GM19238 (cell line): ENCODE measurements around the gene ARVCF.
A peak's percentile ranks its signal among the peaks of the same experiment; 100 is the strongest.

ENCODE experiments used
- DNase-seq: peaks from one replicate; pipeline ENCODE4 v3.0.0; 2011; ENCODE audit warnings: low spot score; ENCODE audit not compliant: insufficient read length

The ARVCF gene

DNA sequence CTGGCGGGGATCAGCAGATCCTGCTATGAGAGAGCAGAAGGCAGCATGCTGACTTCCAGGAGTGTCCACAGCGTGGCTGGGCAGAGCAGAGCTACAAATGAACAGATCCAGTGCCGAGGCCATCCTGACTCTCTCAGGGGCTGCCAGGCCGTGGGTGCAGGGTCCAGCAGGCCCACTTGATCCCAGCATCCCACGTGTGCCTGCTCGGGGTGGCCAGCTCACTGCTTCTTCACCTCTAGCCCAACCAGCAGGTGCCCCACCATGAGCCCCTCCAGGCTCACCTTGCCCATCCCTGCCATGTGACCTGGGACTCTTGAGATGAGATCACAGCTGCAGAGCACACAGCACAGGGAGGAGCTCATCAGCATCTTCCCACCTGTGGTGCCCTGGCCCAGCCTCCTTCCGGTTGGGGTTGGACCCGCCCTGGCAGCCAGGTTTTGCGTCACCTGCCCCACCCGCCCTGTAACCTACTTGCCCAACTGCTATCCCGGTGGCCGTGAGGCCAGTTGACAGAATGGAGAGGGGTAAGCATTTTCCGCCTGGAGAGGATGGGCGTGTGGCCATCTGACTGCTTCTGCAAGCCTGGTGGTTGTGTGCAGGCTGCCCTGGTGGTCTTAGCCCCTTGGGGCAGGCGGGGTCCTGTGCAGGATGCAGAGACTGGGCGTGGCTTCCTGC is 15.2 kb upstream of the ARVCF start:
- DNase-seq, result no peak

GRCh38 chr22:20029550-20030225 is 13.1 kb upstream of the ARVCF start:
- no peak for DNase-seq

DNA sequence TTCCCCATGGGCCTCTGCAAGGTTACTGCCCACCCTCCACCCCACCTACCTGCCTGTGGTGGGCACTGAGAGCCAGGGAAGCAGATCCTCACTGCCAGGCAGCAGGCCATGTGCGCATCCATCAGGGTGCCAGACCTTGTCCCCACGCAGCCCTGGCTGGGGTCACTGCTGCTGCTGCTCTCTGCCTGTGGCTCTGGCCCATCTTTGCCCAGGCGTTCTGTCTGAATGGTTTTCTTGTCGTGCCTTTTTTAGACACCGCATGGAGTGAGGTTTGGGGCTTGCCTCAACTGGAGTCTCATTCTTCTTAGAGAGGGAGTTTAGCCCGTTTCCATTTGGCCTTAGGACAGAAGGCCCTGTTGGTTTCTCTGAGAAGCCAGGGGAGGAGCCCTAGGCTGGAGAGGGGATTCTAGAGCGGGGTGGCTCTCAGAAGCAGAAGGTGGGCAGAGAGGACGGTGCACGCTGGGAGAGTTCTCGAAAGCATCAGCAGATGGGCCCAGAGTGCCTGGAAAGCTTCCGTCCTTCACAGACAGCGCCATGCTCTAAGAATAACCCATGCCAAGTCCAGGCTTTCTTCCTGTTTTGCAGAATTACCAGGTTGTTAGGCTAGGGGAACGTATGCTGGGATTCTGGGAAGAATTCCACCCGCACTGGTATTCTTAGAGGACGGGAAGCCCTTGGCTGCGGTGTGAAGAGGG is 12.4 kb upstream of the ARVCF start:
- DNase-seq, result no peak

DNA sequence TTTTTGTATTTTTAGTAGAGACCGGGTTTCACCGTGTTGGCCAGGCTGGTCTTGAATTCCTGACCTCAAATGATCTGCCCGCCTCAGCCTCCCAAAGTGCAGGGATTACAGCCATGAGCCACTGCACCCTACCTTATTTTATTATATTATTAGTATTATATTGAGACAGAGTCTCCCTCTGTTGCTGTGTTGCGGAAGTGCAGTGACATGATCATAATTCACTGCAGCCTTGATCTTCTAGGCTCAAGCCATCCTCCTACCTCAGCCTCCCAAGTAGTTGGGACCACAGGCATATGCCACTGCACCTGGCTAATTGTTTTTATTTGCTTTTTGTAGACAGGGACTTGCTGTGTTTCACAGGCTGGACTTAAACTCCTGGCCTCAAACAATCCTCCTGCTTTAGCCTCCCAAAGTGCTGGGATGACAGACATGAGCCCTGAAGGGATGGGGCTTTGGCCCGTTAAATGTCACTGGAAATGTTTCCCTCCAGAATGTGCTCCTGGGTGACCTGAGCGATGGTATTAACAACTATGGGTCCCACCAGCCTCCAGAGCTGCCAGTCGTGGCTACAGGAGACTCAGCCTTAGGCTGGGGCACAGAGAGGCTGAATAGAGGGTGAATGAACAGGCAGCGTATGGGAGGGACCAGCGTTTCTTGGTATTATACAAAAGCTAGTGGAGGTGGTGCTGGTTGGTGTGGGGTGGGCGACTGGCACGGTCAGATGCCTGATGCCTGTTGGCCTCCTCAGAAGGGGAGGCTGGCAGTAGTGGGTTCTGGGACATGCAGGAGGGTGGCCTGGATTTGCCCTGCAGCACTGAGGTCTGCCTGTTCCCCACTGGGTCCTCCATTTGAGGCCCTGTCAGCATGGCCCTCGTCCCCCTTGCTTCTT is 11.6 kb upstream of the ARVCF start:
- DNase-seq, result no peak

- no peak for DNase-seq
Measured at GRCh38 chr22:20026996-20027601, 10.5 kb upstream of the ARVCF start.

GRCh38 chr22:20026204-20026908 is 9.7 kb upstream of the ARVCF start:
- no peak for DNase-seq

DNA sequence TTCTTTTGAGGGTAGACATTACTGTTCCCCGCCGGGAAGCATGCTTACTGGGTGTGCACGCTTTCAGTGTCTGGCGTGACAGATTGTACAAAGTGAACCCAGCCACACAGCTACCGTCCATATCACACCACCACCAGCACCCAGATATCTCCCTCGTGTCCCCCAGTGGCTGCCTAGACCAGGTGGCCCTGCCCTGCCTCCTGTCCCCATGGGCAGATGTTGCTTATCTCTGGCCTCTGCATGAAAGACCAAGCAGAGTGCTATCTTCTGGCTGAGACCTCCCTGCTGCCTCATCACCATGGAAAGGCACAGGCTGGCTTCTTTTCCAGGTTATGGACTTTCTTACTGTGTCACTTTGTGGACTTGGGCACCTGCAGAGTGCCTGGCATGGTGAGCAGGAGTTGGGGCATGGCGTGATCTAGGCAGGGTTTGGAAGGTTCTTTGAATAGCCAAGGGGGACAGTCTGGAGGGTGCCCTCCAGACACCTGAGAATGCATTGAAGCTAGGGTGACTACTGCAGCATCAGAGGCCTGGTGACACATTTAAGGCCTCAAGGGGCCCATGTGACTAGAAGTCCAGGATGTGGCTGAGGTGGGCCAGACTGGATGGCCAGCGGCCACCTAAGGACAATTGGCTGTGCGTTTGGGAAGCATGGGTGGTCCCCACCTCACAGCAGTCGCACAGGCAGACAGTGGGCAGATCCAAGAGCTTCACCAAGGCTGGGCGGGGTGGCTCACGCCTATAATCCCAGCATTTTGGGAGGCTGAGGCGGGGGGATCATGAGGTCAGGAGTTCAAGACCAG is 9.0 kb upstream of the ARVCF start:
- DNase-seq, result no peak

DNA sequence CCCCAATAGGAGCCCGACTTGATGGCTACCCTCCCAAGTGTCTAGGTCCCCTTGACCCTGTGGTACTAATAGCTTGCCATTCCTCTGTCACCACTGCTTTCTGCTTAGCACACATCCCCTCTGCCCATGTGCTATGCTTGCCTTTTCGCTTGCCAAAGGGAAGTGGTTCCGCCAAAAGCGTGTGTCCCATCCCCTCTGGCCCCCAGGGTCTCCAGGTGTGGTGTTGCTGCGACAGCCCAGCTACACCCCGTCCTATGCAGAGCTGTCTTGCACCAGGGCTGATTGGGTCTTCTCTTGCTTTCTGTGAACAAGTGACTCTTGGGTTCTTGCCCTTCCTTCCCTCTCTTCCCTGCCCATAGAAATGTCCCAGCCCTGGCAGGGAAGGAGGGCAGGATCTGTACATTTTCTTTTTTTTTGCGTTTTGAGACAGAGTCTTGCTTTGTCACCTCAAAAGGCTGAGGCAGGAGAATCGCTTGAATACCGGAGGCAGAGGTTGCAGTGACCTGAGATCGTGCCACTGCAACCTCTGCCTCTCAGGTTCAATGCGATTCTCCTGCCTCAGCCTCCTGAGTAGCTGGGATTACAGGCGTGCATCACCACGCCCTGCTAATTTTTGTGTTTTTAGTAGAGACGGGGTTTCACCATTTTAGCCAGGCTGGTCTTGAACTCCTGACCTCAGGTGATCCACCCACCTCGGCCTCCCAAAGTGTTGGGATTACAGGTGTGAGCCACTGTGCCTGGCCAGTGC is 8.2 kb upstream of the ARVCF start:
- no peak for DNase-seq

DNA sequence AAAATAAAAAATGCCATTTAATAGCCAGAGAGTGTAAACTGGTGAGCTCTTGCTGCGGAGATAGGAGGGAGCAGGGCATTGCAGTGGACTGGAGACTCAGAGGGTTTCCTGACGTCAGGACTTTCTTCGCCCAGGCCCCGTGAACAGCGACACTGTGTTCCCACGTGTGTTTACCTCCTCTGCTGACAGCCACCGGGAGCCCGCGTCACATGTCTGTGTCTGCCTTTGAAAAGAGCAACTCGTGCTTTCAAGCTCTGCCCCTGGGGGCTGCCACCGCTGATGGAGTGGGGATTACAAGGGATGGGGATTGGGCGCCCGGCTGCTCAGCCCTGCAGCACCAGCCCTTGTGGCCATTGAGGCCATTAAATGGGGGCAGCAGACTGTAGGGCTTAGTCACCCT is 7.6 kb upstream of the ARVCF start:
- no peak for DNase-seq

DNA sequence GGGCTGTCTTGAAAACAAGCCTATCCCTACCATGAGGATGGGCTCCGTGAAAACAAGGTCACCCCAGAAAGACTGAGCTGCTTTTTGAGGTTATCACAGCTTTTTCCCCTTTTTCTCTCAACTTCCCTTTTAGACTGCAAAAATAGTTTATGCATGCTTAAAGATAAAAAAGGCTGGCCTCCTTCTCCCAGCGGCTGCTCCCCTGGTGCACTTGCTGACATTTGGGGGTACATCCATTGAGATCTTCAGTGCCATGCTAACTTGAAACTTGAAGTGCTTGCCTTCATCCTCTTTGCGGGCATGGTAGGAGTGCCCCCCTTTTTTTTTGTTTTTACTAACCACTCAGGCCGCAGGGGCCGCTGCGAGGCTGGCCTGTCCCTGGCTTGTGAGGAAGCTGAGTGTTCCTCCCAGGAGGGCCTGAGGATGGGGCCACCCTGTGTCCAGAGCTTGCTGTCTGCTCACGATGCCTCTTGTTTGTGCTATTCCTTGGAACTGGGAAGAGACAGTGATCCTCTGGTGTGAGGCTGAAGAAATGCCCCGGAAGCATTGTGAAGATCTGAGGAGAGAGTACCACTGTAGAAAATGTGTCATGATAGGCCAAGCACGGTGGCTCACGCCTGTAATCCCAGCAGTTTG is 6.5 kb upstream of the ARVCF start:
- no peak for DNase-seq

DNA sequence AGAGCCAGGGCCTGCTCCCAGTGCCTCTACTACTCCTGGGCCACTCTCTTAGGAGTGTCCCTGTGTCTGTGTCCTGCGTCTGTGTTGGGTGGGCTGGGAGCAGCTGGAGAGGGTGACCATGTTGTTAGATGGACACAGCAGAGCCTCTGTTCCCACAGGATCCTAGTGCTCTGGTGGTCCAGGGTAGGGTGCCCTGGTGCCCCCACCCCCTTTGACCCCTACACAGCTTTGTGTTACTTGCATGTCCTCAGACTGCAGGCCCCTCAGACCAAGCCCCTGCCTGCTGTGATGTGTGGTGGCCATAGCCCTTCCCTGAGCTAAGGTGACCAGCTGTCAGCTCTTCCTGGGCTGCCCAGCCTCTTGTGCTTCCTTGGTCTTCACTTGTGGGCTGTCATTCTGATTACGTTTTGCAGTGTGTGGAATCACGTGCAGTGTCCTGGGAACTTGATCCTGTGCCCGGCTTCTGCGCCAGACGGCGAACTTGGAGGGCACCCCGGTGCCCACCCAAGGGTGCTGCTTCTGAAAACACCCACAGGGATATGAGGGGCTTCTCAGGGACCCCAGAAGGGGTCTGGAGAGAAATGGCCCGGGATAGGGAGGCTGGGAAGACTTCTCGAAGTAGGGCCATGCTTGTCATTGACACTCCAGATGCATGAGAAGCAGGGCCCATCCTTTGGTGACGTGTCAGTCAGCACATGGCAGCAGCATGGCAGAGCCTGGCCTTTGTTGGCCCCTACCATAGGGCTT is 5.8 kb upstream of the ARVCF start:
- no peak for DNase-seq

GRCh38 chr22:20021196-20022181 is 4.9 kb upstream of the ARVCF start:
- no peak for DNase-seq

GRCh38 chr22:20020533-20021195 is 4.0 kb upstream of the ARVCF start, which contains the start of gene TANGO2:
Gene TANGO2 (plus strand): TSS chr22:20021110. CDS start chr22:20036799, 15,689 bp downstream.
- DNase-seq, result peak; percentile 98

- no peak for DNase-seq
Measured at GRCh38 chr22:20019661-20020532, 3.3 kb upstream of the ARVCF start.

DNA sequence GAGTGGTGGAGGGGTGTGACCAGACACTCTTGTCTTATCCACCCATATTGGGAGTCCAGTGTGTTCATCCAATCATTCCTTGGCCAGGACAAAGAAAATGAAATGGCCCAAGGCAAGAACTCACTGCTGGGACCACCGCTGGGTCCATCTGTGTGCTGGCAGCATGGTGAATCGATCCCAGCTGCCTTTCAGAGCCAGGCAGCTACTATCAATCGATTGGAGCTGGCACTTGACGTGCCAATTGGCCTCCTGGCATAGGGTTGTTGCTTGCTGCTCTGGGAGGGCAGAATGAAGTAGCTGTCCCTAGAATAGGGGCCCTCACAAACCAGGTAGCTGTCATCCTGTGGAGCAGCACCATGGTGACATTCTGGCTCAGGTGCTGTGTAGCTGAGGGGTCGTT is 1.4 kb upstream of the ARVCF start:
- DNase-seq, result no peak
